ENCODE data around the gene MIXL1. TPM values are rescaled to one million over a fixed set of nuclear protein-coding genes. Genes with fewer than 3 reads are reported as not detected.
"Not testable (repeated sequence)": the region's sequence is repeated elsewhere in the genome, so short reads cannot be mapped to it uniquely, and the experiment has no call there.

MIXL1 gene
- total RNA-seq, 1 donor from 2014 or later = not detected

DNA sequence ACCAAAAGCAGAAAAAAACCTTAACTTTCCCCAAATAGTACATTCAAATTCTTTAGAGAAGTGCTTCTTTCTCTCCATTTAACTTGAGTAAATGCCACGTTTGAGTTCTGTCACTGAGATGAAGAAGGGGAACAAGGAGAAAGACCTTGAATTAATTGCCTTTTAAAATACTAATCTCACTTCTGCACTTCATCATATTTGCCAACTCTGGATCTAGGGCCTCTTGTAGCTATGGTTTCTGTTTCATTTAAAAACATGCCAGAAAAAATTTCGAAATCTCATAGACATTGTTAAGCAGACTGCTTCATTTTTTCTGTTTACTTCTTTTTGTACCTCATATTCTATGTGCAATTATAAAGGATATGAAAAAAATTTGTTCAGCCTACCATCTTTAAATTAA, 24.6 kb downstream of the MIXL1 start:
- H3K4me3 Mint-ChIP-seq = no peak overlapping the region
- DNase-seq (ENCODE audit: low spot score) = no peak
- peaks cover 22% of the 10 kb centered on the region for H3K36me3 Mint-ChIP-seq
- Histone ChIP-seq H3K4me3 (no peak overlapping the region), H2AFZ (replicated peaks) (no peak overlapping the region), H3K4me2 (no peak overlapping the region), H3K9ac (no peak overlapping the region), H3K9me3 (ENCODE audit: low read depth) (no peaks in the 10 kb centered on the region), H3K36me3 (peaks cover 4% of the 10 kb centered on the region), H4K20me1 (ENCODE audit: low read depth) (no peaks in the 10 kb centered on the region), H3K4me1 (no peaks in the 10 kb centered on the region), H3K27me3 (no peaks in the 10 kb centered on the region), H3K27ac (no peak overlapping the region), H3K79me2 (ENCODE audit: low read depth) (no peaks in the 10 kb centered on the region), H3F3A (ENCODE audit: low read depth) (peaks cover 5% of the 10 kb centered on the region)
- H3K4me1 Mint-ChIP-seq = no peaks in the 10 kb centered on the region
- H3K27me3 Mint-ChIP-seq (ENCODE audit: insufficient read depth, low read depth) = no peaks in the 10 kb centered on the region
- no peaks in the 10 kb centered on the region for H3K9me3 Mint-ChIP-seq
- no peak overlapping the region for H3K27ac Mint-ChIP-seq
- no peak for TF ChIP-seq CTCF (IDR thresholded peaks at IDR 0.05)
- no peak for TF ChIP-seq EZH2 (IDR thresholded peaks at IDR 0.05)
- TF ChIP-seq EZH2phosphoT487 (IDR thresholded peaks at IDR 0.05) = no peak

DNA sequence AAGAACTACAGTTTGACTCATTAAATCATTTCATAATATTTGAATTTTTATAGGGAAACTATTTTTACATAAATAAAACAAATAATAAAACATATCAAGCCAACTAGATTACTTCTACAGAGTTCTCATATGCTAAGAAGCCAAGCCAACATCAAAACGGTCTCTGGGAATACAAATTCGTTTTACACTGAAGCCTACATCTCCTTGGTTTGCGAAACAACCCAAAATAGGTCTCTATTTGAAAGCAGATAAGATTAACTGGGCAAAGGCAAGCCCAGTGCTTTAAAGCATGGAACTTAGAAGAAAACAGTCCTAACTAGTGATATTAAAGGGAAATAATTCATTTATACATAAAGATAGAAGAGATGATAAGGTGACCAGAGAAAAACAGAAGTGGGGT, 25.3 kb downstream of the MIXL1 start:
- H3K9me3 ChIP-seq (ENCODE audit: low read depth) = no peaks in the 10 kb centered on the region
- TF ChIP-seq EZH2 (IDR thresholded peaks at IDR 0.05) (no peak), EZH2phosphoT487 (IDR thresholded peaks at IDR 0.05) (no peak), CTCF (IDR thresholded peaks at IDR 0.05) (no peak)

DNA sequence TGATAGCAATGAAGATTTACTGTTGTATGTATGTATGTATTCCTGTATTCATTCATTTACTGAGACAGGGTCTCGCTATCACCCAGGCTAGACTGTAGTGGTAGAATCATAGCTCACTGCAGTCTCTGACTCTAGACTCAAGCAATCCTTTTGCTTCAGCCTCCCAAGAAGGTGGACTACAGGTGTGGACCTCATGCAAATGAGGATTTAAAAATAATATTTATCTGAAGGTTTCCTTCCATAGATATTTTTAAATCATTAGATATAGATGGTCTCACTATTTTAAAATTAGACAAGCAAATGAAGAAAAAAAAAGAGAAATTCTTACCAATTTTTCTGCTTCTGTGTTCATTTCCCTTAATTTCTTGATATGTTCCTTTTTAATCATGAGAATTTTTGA, 27.0 kb downstream of the MIXL1 start:
- Histone ChIP-seq H3K4me2 (no peak overlapping the region), H3K9ac (no peak overlapping the region), H3K4me3 (no peak overlapping the region), H3F3A (ENCODE audit: low read depth) (peaks cover 5% of the 10 kb centered on the region), H3K36me3 (no peaks in the 10 kb centered on the region), H3K4me1 (no peaks in the 10 kb centered on the region), H2AFZ (replicated peaks) (no peak overlapping the region), H3K27me3 (no peaks in the 10 kb centered on the region), H3K79me2 (ENCODE audit: low read depth) (no peaks in the 10 kb centered on the region), H3K9me3 (ENCODE audit: low read depth) (no peaks in the 10 kb centered on the region), H4K20me1 (ENCODE audit: low read depth) (no peaks in the 10 kb centered on the region), H3K27ac (no peak overlapping the region)
- TF ChIP-seq EZH2 (IDR thresholded peaks at IDR 0.05) (no peak), CTCF (IDR thresholded peaks at IDR 0.05) (no peak)
- Mint-ChIP-seq H3K27ac (no peak overlapping the region), H3K4me3 (no peak overlapping the region), H3K36me3 (peaks cover 25% of the 10 kb centered on the region), H3K9me3 (no peaks in the 10 kb centered on the region), H3K4me1 (no peaks in the 10 kb centered on the region), H3K27me3 (ENCODE audit: insufficient read depth, low read depth) (no peaks in the 10 kb centered on the region)
- no peak for DNase-seq (ENCODE audit: low spot score)

More for the DNA sequence above, 25.3 kb downstream of the MIXL1 start:
- Mint-ChIP-seq H3K4me3 (no peak overlapping the region), H3K27ac (no peak overlapping the region), H3K9me3 (no peaks in the 10 kb centered on the region), H3K27me3 (ENCODE audit: insufficient read depth, low read depth) (no peaks in the 10 kb centered on the region), H3K36me3 (peaks cover 23% of the 10 kb centered on the region), H3K4me1 (no peaks in the 10 kb centered on the region)
- H3K4me2 ChIP-seq = no peak overlapping the region
- H3K27ac ChIP-seq = no peak overlapping the region
- H3K27me3 ChIP-seq = no peaks in the 10 kb centered on the region
- DNase-seq (ENCODE audit: low spot score) = no peak
- H3K9ac ChIP-seq = no peak overlapping the region
- no peak overlapping the region for H3K4me3 ChIP-seq
- H3K36me3 ChIP-seq = peaks cover 4% of the 10 kb centered on the region
- H2AFZ ChIP-seq (replicated peaks) = no peak overlapping the region
- no peaks in the 10 kb centered on the region for H3K4me1 ChIP-seq
- peaks cover 5% of the 10 kb centered on the region for H3F3A ChIP-seq (ENCODE audit: low read depth)
- H3K79me2 ChIP-seq (ENCODE audit: low read depth) = no peaks in the 10 kb centered on the region
- H4K20me1 ChIP-seq (ENCODE audit: low read depth) = no peaks in the 10 kb centered on the region

DNA sequence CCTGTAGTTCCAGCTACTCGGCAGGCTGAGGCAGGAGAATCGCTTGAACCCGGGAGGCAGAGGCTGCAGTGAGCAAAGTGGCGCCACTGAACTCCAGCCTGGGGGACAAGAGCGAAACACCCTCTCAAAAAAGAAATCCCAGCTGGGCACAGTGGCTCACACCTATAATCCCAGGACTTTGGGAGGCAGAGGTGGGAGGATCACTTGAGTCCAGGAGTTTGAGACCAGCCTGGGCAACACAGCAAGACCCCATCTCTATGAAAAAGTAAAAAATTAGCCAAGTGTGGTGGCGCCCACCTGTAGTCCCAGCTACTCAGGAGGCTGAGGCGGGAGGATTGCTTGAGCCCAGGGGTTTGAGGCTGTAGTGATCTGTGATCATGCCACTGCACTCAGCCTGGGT, 29.4 kb downstream of the MIXL1 start:
- H3K9me3 ChIP-seq (ENCODE audit: low read depth); H3K27ac Mint-ChIP-seq; H3K9me3 Mint-ChIP-seq; H3K79me2 ChIP-seq (ENCODE audit: low read depth); H4K20me1 ChIP-seq (ENCODE audit: low read depth); H3K4me1 Mint-ChIP-seq; H3K27me3 ChIP-seq; H3K27me3 Mint-ChIP-seq (ENCODE audit: insufficient read depth, low read depth); H3K4me3 Mint-ChIP-seq; H3K4me3 ChIP-seq; H3K4me2 ChIP-seq; H3K27ac ChIP-seq; H3K4me1 ChIP-seq; H3K9ac ChIP-seq; H3K36me3 ChIP-seq; DNase-seq (ENCODE audit: low spot score); H2AFZ ChIP-seq (replicated peaks); H3F3A ChIP-seq (ENCODE audit: low read depth): not testable (repeated sequence)
- peaks cover 26% of the 10 kb centered on the region for H3K36me3 Mint-ChIP-seq
